ENCODE results near the gene LRRC73.

LRRC73 gene

DNA sequence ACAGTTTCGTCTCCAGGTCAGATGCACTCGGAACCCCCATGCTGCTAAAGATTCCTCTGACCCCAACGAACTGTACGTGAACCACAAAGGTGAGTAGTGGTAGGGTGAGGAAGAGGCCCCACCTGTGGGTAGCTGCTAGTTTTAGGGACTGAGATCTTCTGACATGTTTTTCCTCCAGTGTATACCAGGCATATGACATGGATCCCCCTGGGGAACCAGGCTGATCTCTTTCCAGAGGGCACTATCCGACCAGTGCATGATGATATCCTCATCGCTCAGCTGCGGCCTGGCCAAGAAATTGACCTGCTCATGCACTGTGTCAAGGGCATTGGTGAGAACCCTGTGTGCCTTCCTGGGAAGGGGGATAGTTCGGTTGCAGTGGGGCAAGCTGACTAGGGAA, 10.0 kb upstream of the LRRC73 start:
- Mint-ChIP-seq H3K4me1 (ENCODE audit: low read depth) (peaks cover 16% of the 10 kb centered on the region), H3K4me3 (no peak overlapping the region), H3K9me3 (no peaks in the 10 kb centered on the region), H3K27ac (no peak overlapping the region), H3K36me3 (ENCODE audit: low read depth) (peaks cover 32% of the 10 kb centered on the region), H3K27me3 (ENCODE audit: low read depth) (no peaks in the 10 kb centered on the region)

DNA sequence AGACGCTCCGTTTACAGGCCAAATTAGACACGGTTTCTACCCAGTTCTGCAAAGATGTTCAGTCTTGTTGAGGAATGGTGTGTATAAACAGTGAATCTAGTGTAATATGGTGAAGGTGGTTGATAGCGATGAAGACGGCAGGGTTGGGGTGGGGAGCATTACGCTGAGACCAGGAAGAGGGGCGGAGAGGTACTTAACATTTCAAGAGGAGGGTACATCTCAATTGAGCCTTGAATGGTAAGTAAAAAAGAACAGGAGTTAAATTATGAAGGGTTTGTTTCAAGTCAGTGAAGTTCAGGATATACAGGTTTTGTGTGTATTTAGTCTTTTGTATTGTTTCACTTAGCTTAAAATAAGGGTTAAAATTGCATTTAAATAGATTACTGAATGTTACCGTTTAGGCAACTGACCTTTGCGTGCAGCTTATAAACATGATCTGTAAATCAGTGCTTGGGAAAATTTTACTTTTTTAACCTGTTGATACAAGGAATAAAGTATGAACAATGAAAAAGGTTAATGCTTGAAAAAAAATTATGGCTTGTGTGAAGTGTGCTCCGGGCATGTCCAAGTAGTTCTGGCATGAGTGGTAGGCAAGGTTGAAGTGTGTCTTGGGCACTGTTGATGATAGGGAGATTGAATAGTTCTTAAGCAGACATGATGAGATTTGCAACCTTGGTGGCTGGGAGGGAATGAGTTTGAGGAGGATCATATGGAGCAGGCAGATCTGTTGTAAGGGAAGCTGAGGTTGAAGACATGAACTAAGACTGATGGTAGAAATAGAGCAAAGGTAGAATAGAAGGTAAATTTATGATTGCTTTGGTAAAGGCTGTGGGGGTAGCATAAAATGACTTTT, 7.6 kb upstream of the LRRC73 start:
- no peak overlapping the region for H3K4me3 Mint-ChIP-seq

DNA sequence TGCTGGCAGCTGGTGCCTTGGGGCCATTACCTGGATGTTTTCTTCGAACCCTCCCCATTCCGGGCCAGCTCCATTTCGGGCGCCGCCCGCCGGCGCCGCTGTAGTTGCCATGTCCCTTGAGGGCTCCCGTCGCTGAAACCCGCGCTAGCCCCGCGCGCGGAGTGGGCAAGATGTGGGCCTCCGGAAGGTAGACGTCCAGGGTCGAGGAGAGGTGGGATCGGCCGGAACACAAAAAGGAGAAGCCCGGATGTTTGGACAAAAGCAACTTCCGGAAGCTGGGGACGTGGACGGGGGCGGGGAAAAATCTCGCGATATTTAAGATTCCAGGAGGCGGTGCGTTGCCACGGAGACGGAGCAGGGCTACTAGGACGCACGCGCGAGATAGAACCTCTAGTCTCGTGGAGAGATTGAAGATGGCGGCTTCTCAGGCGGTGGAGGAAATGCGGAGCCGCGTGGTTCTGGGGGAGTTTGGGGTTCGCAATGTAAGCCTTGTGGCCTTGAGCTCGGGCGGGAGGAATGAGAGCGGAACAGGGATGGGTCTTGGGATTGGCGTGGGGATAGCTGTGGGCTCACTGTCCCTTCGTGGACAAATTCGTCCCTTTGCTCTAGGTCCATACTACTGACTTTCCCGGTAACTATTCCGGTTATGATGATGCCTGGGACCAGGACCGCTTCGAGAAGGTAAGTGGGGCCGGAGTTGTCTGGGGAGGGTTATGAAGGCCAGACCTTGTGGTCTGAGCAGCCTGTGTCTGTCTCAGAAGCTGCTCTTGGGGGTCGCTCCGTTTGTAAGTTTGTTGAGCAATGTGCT, 6.8 kb upstream of the LRRC73 start, which contains the start of the genes POLR1C and YIPF3:
Gene POLR1C, plus strand, starts transcription at position 393 of the 808 bp plus-strand sequence. Its CDS starts 21 bp downstream, at position 414.
Gene YIPF3, minus strand, starts transcription at position 230 of the 808 bp plus-strand sequence. Its CDS starts 119 bp downstream, at position 111.
- peaks cover 32% of the 10 kb centered on the region for H3K36me3 Mint-ChIP-seq (ENCODE audit: low read depth)
- H3K9me3 Mint-ChIP-seq: no peaks in the 10 kb centered on the region
- H3K27ac Mint-ChIP-seq: no peak within 1 kb of the TSS
- peaks cover 25% of the 10 kb centered on the region for H3K4me1 Mint-ChIP-seq (ENCODE audit: low read depth)
- H3K4me3 Mint-ChIP-seq: no peak within 1 kb of the TSS
- no peaks in the 10 kb centered on the region for H3K27me3 Mint-ChIP-seq (ENCODE audit: low read depth)

More for the DNA sequence above, 7.6 kb upstream of the LRRC73 start:
- Mint-ChIP-seq H3K4me1 (ENCODE audit: low read depth) (peaks cover 25% of the 10 kb centered on the region), H3K27me3 (ENCODE audit: low read depth) (no peaks in the 10 kb centered on the region), H3K36me3 (ENCODE audit: low read depth) (peaks cover 30% of the 10 kb centered on the region), H3K9me3 (no peaks in the 10 kb centered on the region), H3K27ac (no peak overlapping the region)

DNA sequence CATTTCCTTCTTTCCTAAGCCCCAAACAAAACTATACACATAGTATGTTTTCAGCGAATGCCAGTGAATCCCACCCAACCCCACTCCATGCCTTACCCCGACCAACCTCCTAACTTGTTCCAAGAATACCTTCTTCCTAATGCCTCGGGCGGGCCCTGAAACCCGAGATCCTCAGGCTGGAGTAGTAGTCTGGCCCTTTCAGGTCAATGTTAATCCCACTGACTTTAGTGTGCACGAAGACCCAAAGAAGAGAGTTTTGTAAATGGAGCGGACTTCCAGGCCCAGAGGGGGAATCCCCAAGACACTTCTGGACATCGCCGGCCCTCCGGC, 6.2 kb upstream of the LRRC73 start:
- Mint-ChIP-seq H3K27ac (no peak overlapping the region), H3K27me3 (ENCODE audit: low read depth) (no peaks in the 10 kb centered on the region), H3K9me3 (no peaks in the 10 kb centered on the region), H3K4me3 (no peak overlapping the region), H3K4me1 (ENCODE audit: low read depth) (peaks cover 27% of the 10 kb centered on the region), H3K36me3 (ENCODE audit: low read depth) (peaks cover 36% of the 10 kb centered on the region)

DNA sequence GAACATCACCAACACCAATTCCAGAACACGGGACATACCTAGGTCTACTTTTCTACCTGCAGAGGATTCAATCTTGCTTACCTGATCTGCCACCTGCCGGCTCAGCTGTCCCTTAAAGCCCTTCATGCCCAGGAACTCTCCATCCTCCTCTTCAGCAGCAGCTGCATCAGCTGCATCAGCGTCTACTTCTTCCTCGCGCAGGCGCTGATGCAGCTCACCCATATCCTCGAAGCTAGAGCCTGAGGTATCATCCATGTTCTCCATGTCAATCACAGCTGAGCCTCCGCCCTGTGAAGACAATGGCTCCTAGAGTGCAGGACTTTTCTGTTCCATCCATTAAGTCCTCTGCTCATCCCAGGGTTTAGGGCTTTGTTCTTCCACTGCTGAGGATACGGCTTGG, 5.7 kb upstream of the LRRC73 start:
- no peak overlapping the region for H3K27ac Mint-ChIP-seq
- no peaks in the 10 kb centered on the region for H3K27me3 Mint-ChIP-seq (ENCODE audit: low read depth)
- H3K9me3 Mint-ChIP-seq: no peaks in the 10 kb centered on the region
- H3K4me1 Mint-ChIP-seq (ENCODE audit: low read depth): peaks cover 27% of the 10 kb centered on the region
- H3K4me3 Mint-ChIP-seq: no peak overlapping the region
- peaks cover 35% of the 10 kb centered on the region for H3K36me3 Mint-ChIP-seq (ENCODE audit: low read depth)

DNA sequence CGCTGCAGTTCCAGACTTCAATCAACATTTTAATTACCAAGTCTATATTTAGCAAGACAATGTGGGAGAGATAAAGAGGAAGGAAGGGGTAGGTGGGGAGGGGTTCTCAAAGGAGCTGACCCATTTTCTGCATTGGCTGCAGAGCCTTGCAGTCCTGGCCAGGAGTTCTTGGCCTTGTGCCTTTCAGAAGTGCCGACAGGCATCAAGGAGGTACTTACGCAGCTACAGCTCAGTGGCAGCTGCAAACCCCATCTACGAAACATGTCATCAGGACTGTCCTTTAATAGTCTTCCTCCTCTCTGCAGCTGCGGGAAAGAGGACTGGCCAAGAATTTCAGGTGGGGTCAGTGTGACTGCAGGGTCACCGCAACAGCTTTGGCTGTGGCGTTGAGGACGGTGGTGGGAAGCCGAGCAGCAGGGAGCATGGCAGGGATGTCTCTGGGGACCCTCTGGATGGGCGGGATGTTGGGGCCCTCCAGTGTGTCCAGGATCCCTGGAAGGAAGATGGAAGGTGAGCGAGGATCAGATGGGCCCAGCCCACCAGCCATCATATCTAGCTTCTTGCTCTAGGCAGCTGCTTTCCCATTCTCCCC, 1.8 kb upstream of the LRRC73 start:
- Mint-ChIP-seq H3K9me3 (no peaks in the 10 kb centered on the region), H3K27me3 (ENCODE audit: low read depth) (peaks cover 20% of the 10 kb centered on the region), H3K4me3 (no peak overlapping the region), H3K27ac (no peak overlapping the region), H3K36me3 (ENCODE audit: low read depth) (peaks cover 35% of the 10 kb centered on the region), H3K4me1 (ENCODE audit: low read depth) (peaks cover 29% of the 10 kb centered on the region)

DNA sequence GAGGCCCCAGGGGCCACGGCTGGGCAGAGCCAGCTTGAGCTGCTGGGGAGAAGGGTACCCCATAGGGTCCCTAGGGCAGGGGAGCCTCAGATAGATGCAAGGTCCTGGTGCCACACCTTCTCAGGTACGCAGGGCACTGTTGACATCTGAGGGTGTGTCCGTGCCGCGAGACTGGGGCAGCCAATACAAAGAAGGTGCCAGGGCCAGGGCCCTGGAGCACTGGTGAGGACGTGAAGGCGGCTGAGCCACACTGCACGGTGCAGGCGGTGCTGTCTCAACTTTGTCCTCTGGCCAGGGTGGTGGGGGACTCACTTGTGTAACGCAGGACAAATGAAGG, 649 bp upstream of the LRRC73 start:
- Mint-ChIP-seq H3K36me3 (ENCODE audit: low read depth) (peaks cover 35% of the 10 kb centered on the region), H3K27me3 (ENCODE audit: low read depth) (peaks cover 20% of the 10 kb centered on the region), H3K4me1 (ENCODE audit: low read depth) (peaks cover 23% of the 10 kb centered on the region), H3K27ac (no peak overlapping the region), H3K9me3 (no peaks in the 10 kb centered on the region), H3K4me3 (peak overlapping the region; percentile 67)

DNA sequence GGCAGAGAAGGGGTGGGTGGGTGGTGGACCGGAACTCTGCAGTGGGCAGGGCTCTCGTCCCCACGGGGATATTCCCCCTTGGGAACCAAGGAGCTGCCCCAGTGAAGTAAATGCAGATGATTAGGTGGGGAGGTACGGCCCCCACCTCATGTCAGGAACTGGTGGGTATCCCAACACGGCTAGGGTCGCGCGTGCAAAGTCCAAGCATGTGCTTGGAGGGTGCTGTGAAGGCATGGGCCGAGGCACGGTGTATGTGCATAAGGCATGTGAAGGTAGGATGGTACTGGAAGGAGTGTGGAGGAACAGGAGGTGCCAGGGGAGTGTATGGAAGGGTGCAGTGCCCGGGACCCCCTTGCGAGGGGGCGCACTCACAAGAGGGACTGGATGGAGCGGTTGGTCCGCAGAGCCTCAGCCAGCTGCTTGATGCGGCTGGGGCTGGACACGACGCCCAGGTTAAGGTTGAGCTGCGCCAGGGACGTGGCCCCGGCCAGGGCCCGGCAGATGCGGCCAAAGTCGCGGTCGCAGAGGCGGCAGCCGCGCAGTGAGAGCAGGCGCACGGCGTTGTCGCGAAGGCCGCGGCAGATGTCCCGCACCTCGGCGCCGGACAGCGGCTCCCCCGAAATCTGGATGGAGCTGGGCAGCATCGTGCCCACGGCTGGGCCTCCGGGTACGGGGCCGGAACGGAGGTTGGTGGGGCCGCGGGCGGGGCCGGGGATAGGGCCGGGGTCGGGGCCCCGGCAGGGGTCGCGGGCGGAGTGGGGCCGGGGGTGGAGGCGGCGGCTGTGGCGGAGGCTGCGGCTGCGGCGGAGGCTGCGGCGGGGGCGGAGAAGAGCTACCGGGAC, 783 bp downstream of the LRRC73 start:
- Mint-ChIP-seq H3K27ac (peak overlapping the region; percentile 10), H3K9me3 (no peaks in the 10 kb centered on the region), H3K36me3 (ENCODE audit: low read depth) (peaks cover 30% of the 10 kb centered on the region), H3K4me3 (peak overlapping the region; percentile 83), H3K27me3 (ENCODE audit: low read depth) (peaks cover 20% of the 10 kb centered on the region), H3K4me1 (ENCODE audit: low read depth) (peaks cover 14% of the 10 kb centered on the region)

DNA sequence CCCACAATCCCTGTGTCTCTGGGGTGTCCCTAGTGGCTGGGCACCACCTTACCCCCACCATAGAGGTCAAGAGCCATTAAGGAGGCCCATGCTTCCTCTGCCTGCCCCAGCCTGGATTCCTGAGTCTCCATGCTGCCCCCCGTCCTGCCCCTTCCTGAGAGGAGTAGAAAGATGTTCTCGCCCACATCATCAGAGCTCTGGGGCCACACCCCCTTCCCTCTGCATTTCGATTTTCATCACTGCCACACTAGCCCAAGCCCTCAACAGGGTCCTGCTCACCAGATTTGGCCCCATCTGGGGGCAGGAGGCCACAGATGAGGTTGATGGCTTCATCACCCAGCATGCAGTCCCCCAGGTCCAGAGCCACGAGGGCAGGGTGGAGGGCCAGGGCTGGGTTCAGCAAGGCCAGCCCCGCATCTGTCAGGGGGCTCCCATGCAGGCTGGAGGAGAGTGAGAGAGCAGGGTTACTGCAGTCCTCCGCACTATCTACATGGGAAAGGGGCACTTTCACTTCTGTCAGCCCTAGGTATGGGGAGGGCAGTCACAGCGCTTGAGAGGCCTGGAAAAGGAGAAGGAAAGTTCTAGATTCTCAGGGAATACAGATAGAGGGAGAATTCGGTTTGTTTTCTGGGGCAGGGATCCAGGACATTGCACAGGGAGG, 1.5 kb downstream of the LRRC73 start:
- peak overlapping the region; percentile 83 for H3K4me3 Mint-ChIP-seq
- H3K9me3 Mint-ChIP-seq: no peaks in the 10 kb centered on the region
- H3K27me3 Mint-ChIP-seq (ENCODE audit: low read depth): peaks cover 20% of the 10 kb centered on the region
- peak overlapping the region; percentile 42 for H3K27ac Mint-ChIP-seq
- H3K4me1 Mint-ChIP-seq (ENCODE audit: low read depth): peaks cover 11% of the 10 kb centered on the region
- H3K36me3 Mint-ChIP-seq (ENCODE audit: low read depth): peaks cover 29% of the 10 kb centered on the region

DNA sequence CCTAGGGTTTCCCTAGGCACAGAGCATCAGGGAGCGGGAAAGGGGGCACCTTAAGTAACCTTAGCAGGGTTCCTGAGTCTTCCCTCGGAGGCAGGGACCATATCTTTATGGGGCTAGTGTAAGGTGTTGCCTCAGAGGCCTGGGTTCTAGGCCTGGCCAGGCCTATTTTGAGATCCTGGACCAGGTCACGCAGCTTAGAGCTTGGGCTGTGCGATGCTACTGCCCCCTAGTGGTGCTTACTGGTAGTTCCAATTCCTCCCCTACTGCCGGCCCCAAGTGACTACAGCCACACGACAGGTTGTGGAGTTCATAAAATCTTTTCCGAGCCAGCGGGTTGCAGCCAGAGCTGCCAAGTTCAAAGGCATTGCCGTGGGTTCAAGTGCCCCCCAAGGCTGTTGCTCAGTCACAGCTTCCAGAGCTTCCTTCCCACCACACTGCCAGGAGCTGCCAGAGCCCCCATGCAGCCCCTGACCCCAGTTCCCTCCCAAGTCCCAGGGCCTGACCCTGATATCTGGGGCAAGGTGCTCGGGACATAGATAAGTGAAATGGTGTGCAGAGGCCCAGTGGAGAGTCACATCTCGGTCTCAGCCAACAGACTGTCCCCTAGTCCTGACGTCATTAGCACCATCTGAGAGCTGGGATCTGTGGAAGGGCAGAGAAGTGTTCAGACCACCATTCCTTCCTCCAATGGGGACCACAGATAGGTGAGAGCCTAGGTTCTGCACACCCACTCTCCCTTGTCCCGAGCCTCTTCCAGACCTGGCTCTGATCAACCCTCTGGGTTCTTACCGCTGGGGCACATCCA, 3.3 kb downstream of the LRRC73 start:
- H3K4me1 Mint-ChIP-seq (ENCODE audit: low read depth): peaks cover 7% of the 10 kb centered on the region
- H3K27me3 Mint-ChIP-seq (ENCODE audit: low read depth): peaks cover 20% of the 10 kb centered on the region
- H3K36me3 Mint-ChIP-seq (ENCODE audit: low read depth): peaks cover 30% of the 10 kb centered on the region
- no peaks in the 10 kb centered on the region for H3K9me3 Mint-ChIP-seq
- no peak overlapping the region for H3K27ac Mint-ChIP-seq
- no peak overlapping the region for H3K4me3 Mint-ChIP-seq

DNA sequence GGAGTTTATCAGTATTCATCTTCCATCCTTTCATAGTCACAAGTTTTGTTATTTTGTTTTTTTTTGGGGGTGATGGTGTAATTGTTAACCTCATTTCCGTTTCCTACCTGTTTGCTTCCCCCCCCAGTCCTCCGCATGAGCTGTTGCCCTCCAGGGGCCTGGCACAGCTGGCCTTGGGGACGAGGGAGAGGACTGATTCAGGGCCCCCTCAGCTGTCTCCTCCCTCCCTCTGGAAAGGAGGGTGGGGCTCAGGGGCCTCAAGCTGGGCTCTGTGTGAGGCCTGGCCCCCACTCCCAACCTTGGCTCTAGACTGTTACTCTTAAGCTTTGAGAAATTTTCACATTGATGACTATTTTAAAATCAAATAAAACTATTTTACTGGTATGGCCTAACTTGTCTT, 4.0 kb downstream of the LRRC73 start:
- peaks cover 28% of the 10 kb centered on the region for H3K36me3 Mint-ChIP-seq (ENCODE audit: low read depth)
- H3K27me3 Mint-ChIP-seq (ENCODE audit: low read depth): peaks cover 20% of the 10 kb centered on the region
- no peak overlapping the region for H3K27ac Mint-ChIP-seq
- no peaks in the 10 kb centered on the region for H3K9me3 Mint-ChIP-seq
- no peak overlapping the region for H3K4me3 Mint-ChIP-seq
- H3K4me1 Mint-ChIP-seq (ENCODE audit: low read depth): peaks cover 5% of the 10 kb centered on the region

DNA sequence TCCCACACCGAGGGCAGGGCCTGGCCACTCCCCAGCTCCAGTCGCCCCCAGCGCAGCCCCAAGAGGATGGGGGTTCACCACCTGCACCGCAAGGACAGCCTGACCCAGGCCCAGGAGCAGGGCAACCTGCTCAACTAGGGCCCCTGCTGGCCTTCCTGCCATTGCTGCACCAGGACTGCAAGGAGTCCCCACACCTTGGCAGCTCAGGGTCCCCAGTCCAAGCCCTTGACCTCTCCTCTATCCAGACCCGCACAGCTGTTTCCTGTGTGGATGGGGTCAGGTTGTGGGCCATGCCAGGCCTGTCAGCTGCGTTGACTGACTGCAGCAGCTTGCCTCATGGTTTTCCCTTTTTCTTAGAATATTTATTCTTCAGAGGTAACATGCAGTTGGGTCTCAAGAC, 4.4 kb downstream of the LRRC73 start:
- H3K27me3 Mint-ChIP-seq (ENCODE audit: low read depth): peaks cover 20% of the 10 kb centered on the region
- no peak overlapping the region for H3K27ac Mint-ChIP-seq
- peaks cover 5% of the 10 kb centered on the region for H3K4me1 Mint-ChIP-seq (ENCODE audit: low read depth)
- no peak overlapping the region for H3K4me3 Mint-ChIP-seq
- peaks cover 29% of the 10 kb centered on the region for H3K36me3 Mint-ChIP-seq (ENCODE audit: low read depth)
- no peaks in the 10 kb centered on the region for H3K9me3 Mint-ChIP-seq

Measured in T-helper 1 cell treated with Interleukin-12 subunit alpha and Interleukin-12 subunit beta and Interleukin-4 antibody, amounts not matched to agents 30 μg/mL and 1 μg/mL, for 36 hours (primary cell).